Measurements from ENCODE around the gene DUSP9.
"Not testable (repeated sequence)": the region's sequence is repeated elsewhere in the genome, so short reads cannot be mapped to it uniquely, and the experiment has no call there.

Gene DUSP9

DNA sequence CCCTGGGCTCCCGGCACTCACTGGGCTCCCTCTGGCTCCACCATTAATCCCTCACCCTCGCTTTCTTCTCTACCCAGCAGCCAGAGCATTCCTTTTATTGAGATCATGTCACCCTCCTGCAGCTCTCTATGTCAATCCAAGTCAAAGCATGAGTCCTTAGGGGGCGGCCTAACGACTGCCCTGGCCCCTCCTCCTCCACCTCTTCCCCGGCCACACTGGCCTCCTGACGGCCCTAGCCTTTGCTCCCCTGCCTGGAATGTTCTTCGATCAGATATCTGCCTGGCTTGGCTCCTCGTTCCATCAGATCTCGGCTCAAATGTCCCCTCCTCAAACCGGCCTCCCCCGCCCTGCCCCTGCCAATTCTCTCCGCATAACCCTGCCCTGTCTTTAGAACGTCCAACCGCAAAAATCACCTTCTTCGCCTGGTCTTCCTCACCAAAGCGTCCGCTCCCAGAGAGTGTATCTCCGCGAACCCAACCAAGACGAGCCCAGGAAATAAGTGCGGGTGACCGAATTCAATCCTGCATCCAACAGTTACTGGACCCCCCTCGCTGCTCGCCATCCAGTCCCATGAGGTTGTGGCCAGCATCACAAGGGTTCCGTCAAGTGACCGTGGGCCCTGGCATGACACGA lies 27.3 kb downstream of the DUSP9 start:
- DNase-seq, result no peak

DNA sequence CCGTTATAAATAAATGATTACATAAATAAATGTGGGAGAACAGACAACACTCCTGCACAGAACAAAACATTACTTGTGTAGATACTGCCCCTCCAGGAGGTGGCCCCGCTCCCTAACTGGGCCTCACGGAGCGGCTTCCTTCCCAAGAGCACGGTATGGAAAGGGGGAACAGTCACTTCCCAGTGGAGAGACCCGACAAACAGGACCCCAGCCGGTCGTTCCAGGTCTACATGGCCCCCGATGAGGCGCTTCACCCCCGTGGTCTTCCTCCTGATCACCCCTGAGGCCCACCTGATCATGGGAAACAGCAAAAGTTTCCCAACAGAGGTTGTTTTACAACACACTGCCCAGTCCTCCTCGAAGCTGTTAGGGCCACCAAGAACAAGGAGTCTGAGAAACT lies 34.2 kb downstream of the DUSP9 start:
- no peak for DNase-seq

DNA sequence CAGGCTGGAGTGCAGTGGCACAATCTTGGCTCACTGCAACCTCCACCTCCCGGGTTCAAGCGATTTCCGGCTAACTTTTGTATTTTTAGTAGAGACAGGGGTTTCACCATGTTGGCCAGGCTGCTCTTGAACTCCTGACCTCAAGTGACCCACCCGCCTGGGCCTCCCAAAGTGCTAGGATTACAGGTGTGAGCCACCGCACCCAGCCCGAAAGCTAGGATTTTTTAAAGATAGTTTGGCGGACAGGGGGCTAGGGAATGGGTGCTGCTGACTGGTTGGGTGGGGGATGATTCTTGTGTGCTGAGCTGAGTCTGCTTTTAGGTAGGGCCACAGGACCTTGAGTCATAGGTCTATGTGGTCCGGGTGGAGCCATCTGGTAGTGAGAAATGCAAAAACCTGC lies 36.5 kb downstream of the DUSP9 start:
- DNase-seq, result not testable (repeated sequence)

DNA sequence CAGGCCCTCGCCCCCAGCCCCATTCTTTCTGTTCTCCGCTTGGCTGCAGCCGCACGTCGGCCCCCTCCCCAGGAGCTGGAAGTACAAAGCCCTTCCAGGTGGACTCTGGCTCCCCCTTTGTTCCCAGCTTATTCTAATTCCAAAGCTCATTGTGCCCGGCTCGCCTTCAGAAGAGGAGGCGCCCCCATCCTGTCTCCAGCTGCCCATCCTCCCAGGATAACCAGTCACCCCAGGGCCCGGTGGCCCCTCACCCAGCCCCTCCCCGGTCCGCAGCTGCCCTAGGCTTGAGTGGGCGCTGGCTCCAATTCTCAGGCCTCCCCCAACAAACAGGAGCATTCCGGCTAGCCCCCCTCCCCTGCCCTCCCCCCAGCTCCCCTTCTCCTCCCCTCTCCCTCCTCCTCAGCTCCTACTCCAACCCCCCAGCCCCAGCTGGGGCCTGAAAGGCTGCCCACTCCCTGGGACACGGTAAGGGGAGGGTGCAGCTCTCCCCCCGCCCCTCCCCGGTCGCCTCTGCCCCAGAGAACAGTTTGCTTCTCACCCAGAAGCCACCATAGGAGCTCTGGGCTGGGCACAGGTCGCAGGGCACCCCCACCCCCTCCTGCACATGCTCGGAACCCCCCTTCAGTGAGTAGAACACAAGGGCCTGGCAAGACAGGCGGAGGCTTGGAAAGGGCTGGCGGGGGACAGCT lies 37.6 kb downstream of the DUSP9 start:
- no peak for DNase-seq

DNA sequence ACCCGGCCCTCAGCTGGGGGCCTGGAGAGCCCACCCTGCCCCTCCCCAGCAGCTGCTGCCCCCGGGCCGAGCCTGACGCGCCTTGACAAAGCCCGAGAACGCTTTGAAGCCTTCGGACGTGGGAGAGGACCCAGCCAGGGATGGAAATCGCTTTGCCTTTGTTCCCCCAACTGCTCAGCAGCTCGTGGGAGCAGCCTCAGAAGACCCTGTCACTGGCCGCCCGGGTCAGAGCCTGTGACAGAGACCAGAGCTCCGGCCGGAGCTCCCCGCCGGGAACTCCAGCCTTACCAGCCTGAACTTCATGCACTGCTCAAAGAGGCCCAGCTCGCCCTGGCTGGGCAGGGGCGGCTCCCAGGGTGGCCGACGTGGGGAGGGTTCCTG lies 38.1 kb downstream of the DUSP9 start:
- no peak for DNase-seq

DNA sequence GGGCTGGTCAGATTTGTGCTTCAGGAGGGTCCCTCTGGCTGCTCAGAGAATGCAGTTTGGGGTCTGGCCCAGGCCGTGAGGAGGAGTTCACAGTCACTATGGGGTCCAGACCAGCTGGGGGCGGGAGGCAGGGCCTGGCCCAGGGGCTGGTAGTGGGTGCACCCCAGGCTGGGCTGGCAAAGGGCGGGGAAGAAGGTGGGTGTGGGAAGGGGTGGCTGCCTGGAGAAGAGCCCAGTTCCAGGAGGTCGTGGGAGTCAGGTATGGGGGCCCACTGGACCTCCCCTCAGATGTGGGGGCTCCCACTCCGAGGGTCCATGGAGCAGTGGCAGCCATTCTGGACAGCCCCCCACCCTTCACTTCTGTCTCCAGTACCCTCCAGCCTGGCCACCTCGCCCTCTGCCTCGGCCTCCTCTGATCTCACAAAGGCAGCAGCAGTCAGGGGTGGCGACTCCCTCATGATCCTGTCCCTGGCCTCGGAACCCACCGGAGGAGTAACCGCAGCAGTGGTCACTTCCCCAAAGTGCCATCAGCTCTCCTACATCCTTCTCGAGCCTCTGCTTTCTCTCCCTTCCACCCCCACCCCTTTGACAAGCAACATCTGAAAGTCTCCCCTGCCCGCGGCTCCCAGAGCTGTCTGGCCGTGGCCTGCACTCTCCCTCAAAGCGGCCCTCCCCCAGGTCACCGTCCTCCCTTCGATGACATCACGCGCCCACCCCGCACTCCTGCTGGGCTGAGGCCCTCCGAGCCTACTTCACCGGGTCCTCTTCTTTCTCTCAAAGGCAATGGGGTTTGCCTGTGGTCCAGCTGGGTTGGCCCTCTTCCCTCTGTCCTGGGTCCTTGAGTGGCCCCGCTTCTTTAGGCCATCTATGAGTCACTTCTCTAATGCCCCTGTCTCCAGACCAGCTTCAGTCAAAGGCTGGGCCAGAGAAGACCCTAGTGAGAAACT lies 39.0 kb downstream of the DUSP9 start:
- DNase-seq, result no peak

DNA sequence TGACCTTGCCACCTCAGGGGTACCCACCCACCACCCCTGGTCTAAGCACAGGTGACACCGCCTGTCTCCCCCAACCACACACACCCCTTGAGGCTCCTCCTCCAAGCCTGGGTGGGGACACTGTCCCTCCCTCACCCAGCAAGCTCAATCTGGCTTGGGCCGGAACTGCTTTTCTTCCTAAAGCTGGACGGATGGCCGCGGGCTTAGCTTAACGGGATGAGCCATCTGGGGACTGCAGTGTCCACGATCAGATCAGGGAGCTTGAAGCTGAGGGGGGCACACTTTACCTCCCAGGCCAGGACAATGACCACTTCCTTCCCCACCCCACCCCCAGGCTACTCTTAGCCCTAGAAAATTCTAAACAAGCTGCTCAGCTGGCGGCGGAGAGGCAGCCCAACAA lies 39.7 kb downstream of the DUSP9 start:
- no peak for DNase-seq

DNA sequence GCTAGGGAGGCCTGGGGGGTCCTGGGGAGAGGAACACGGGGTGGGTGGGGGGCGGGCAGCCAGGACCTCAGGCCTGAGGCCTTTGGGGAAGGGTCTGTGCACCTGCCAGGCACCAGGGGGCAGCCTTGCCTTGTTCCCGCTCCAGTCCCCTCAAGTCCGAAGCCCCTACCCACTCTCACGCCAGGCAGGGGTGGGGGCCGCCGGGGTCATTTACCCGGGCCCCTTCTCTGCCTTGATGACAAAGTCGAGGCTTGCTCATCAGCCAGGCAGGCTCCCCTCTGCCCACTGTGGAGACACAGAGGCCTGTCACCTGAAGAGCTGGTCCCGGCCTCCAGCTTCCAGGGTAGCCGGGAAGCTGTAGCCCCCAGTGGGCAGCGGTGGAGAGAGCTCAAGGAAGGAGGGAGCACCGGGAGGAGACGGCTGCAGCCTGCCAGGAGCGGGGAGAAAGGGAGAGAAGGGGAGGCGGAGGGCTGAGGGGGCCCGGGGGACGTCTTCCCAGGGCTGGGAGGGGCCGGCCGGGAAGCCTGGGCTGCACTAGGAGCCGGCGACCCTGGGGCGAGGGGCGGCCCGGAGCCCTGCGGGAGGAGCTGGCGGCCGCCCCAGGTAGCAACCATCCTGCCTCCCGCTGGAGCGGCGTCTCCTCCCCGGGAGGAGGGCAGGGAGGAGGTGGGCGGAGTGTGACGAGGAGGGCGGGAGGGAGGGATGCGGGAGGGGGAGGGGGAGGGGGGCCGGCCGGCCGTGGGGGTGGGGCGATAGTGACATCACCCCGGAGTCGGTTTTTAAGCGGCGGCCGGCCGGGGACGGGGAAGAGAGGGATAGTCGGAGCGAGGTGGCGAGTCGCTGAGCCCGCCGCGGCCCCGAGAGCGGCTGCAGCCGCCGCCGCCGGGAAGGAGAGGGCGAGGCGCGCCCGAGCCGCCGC lies 40.4 kb downstream of the DUSP9 start, which contains the start of gene SLC6A8:
Gene SLC6A8 (plus strand): TSS at position 806 of the 919 bp plus-strand sequence. CDS start 649 bp downstream, outside the sequence.
- peak in 1 of 2 experiments; percentile 4 for DNase-seq

DNA sequence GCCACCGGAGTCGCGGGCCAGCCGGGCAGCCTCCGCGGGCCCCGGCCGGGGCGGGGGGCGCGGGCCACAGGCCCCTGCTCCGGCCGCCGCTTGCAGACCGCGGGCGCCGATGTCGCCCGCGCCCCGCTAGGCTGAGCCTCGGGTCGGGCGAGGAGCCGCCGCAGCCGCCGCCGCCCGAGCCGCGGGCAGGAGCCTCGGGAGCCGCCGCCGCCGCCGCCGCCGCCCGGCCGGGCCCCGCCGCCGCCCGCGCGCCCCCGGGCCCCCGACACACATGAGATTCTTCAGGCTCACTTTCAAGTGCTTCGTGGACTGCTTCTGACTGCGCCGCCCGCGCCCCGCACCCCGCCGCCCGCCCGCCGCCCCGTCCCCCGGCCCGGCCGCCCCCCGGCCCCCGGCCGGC lies 41.1 kb downstream of the DUSP9 start:
- peak in 1 of 2 experiments; percentile 2 for DNase-seq

DNA sequence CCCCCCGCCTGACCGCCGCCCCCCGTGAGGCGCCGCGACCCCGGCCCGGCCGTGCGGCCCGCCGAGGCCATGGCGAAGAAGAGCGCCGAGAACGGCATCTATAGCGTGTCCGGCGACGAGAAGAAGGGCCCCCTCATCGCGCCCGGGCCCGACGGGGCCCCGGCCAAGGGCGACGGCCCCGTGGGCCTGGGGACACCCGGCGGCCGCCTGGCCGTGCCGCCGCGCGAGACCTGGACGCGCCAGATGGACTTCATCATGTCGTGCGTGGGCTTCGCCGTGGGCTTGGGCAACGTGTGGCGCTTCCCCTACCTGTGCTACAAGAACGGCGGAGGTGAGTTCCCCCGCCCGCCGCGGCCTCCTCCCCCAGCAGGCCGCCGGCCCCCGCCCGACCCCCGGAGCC lies 41.5 kb downstream of the DUSP9 start:
- DNase-seq, result no peak

DNA sequence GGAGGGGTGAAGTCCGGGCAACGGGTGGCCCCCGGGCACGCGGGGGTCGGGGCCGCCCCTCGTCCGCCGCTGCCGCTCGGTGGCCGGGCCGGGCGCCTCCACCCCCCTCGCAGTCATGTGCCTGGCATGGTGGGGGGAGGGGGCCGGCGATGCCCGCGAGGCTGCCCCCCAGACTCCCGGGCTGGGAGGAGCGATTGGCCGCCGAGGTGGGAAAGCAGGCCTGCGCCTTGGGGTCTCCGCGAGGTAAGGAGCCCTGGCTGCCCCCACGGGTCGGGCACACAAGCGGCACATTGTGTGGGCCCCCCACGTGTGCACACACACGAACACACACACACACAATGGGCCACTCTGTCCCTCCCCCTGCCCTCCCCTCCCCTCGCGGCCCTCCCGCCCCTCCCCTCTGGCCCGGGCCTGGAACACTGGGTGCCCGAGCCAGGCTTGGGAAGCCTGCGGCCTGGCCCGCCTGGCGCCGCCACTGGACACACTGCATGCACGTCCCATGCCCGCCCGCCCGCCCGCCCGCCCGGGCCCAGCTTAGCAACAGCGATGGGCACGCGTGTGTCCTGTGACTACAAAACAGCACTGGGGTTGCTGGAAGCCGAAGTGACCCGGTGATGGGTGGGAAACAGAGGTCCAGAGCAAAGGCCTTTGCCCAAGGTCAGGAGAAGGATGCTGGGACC lies 42.0 kb downstream of the DUSP9 start:
- no peak for DNase-seq

DNA sequence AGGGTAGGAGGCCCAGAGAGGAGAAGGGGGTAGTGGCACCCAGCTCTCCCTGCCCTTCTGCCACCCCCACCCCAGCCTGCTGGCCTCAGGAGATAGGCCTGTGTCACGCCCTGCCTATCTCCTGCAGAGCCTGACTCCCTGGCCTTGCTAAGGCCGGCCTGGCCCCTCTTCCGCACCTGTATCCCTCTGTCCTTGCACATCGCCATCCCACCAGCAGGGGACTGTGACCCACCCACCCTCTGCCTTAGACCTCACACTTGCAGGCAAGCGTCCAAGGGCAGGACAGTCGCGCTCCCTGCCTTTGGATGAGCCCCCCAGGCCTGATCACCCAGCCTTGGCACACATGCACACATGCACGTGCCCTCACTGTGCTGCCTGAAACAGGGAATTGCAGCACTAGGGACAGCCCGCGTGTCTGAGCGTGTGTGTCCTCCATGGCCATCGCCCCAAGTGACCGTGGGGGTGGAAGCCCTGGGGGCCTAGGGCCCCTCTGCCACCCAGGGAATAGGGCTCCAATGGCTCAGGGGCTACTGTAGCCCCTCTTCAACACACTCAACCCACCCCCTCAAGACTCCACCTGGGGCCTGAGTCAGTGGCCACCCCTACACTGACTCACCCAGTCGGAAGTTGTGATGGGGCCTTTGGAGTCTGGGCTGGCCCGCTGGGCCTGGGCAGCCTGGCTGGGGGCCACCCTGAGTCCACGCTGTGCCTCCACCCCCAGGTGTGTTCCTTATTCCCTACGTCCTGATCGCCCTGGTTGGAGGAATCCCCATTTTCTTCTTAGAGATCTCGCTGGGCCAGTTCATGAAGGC lies 42.9 kb downstream of the DUSP9 start:
- no peak for DNase-seq

DNA sequence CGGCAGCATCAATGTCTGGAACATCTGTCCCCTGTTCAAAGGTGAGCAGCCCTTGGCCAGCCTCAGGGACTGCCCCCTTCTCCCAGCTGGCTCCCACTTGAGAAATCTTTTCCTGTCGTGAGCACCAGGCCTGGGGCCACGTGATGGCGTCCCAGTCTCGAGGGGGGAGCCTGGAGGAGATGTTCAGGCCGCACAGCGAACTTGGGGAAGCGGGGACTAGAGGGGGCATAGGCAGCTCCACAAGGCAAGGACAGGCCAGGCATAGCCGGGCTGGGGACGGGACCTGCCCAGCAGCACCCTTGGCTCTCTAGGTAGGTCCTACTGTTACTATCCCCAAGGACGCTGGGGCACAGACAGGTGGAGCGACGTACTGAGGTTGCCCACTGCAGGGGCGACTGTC lies 43.5 kb downstream of the DUSP9 start:
- DNase-seq, result no peak

DNA sequence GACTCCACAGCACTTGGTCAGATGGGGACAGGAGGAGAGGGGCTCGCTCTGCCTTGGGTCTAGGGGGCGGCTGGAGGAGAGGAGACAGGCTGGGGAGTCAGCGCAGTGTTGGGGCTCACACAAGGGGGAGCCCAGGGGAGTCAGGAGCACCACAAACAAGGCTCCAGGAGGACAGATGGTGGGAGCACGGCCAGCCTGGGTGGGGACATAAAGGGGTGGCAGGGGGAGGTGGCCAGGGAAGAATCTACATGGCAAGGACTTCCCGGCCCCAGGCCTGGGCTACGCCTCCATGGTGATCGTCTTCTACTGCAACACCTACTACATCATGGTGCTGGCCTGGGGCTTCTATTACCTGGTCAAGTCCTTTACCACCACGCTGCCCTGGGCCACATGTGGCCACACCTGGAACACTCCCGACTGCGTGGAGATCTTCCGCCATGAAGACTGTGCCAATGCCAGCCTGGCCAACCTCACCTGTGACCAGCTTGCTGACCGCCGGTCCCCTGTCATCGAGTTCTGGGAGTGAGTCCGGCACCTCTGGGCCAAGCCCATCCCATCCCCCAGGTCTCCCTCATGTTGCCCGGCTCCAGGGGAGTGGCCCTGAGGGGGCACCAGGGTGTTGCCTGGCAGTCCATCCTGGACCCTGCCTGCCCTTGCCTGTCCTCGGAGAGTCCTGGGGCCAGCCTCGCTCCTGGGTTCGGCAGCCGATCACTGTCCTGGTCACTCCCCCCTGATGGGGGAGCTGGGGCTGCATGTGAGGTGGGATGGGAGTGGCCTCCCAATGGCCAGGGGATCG lies 44.2 kb downstream of the DUSP9 start:
- not testable (repeated sequence) for DNase-seq

DNA sequence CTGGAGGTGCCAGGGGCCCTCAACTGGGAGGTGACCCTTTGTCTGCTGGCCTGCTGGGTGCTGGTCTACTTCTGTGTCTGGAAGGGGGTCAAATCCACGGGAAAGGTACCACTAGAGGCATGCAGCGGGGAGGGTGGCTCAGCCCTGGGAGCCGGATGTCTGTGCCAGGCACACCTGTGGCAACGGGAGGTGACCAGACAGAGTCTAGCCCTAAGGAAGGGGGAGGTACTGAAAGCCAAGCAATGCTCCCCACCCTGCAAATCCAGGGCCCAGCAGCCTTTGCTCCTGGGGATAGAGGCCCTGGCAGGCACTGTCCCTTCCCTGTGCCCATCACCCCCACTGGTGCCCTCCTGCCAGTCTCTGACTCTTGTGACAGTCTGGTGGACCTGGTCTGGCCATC lies 45.0 kb downstream of the DUSP9 start:
- no peak for DNase-seq

DNA sequence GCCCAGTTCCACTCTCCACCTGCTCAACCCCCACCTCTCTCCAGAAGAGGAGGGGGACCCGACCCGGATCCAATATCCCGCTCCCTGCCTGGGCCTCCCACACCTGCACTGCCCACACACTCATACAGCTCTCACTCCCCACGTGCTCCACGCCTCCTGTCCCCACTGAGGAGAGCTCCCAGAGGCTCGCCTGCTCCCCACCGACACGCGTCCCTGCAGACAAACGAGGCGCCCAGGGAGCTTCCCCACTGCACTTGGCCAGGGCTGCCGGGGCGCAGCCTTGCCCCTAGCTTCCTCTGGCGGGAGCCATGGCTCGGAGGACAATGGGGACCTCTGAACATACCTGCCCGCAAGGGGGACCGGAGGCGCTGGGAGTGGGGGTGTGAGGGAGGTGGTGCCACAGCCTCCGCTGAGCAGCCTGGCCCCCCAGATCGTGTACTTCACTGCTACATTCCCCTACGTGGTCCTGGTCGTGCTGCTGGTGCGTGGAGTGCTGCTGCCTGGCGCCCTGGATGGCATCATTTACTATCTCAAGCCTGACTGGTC lies 45.7 kb downstream of the DUSP9 start:
- DNase-seq, result no peak

DNA sequence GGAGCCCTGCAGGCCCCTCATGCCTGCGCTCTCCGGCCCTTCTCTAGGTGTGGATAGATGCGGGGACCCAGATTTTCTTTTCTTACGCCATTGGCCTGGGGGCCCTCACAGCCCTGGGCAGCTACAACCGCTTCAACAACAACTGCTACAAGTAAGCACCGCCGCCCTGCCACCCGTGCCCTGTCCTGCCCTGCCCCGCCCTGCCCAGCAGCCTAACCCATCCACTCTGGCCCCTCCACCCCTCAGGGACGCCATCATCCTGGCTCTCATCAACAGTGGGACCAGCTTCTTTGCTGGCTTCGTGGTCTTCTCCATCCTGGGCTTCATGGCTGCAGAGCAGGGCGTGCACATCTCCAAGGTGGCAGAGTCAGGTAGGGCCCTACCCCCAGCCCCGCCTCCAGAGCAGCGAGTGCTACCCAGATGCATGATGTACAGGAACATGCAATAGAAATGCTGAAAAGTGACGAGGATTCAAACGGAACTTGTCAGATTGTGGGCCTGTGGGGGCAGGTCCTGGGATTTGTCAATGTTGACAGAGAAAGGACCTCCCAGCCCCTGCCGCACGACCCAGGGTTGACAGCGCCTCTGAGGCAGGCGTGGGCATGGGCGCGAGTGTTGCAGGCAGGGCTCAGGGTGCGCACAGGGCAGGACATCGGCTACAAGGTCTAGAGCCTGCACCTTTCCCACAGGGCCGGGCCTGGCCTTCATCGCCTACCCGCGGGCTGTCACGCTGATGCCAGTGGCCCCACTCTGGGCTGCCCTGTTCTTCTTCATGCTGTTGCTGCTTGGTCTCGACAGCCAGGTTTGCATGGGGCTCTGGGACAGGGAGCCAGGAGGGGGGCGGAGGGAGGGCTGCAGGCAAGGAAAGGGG lies 46.4 kb downstream of the DUSP9 start:
- no peak for DNase-seq

DNA sequence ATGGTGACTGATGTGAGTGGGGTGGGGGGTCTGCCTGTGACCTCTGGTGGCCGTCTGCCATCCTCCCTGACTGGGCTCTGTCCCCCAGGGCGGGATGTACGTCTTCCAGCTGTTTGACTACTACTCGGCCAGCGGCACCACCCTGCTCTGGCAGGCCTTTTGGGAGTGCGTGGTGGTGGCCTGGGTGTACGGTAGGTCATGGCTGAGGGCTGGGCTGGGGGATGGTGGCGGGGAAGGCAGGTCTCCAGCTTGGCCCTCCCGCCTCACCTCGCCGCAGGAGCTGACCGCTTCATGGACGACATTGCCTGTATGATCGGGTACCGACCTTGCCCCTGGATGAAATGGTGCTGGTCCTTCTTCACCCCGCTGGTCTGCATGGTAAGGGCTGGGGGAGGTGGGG lies 47.3 kb downstream of the DUSP9 start:
- not testable (repeated sequence) for DNase-seq

Measured in SHP77 (cell line).